Activated T-cell treated with anti-CD3 and anti-CD28 coated beads, Interleukin-2, amount 50 U/mL, for 1 hour (primary cell): ENCODE measurements around the gene AKR1A1.
"Not testable (repeated sequence)": the region's sequence is repeated elsewhere in the genome, so short reads cannot be mapped to it uniquely, and the experiment has no call there.

Experiments
- DNase-seq: peaks from one replicate; pipeline ENCODE4 v3.0.0-alpha.2; 2020

The AKR1A1 gene

GRCh38 chr1:45570631-45571030 is 20.0 kb downstream of the AKR1A1 start:
- DNase-seq = no peak

GRCh38 chr1:45573231-45573804 is 22.7 kb downstream of the AKR1A1 start:
- DNase-seq = no peak

GRCh38 chr1:45574105-45574626 is 23.5 kb downstream of the AKR1A1 start:
- no peak for DNase-seq

- DNase-seq = peak; percentile 91
Observed at GRCh38 chr1:45583264-45583665, 32.6 kb downstream of the AKR1A1 start.

- peak; percentile 97 for DNase-seq
Observed at GRCh38 chr1:45583666-45584350, 33.2 kb downstream of the AKR1A1 start, which contains the start of gene NASP. NASP (plus strand) TSS chr1:45584041; CDS start chr1:45584147, 106 bp downstream.

DNA sequence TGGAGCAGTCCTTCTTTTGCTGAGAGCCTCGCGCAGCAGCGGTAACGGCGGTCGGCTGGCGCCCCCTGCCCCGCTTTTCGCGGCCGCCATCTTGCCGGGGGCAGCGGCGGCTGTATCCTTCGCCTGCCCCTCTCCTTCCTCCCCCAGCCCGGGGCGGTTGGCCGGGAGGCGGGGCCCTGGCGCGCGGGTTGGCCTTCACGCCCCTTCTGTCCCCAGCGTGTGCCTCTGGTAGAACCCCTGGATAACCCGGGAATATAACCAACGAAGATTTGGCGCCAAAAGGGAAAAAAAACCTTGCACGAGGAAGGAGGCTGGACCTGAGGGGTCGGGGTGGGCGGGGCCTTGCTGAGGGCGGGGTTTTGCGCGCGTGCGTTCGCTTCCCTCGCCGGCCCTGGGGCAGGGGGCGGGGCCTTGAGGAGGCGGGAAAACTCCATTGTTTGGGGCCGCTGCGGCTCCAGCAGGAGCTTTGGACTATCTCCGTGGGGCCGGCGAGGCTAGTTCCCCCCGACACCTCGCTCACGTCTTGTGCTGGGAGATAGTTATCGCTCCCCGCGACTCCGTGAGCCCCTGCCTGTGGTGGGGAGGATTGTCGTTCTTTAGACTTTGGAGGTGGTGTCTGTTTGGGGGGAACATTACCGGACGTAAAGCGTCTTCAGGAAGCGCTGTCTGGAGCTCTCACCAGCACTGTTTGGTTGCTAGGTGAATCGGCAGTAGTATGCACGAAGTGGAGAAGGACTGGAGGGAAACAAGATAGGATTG is 33.9 kb downstream of the AKR1A1 start:
- DNase-seq = peak; percentile 89

- DNase-seq = no peak
Observed at GRCh38 chr1:45585110-45585426, 34.4 kb downstream of the AKR1A1 start.

- DNase-seq = no peak
Observed at GRCh38 chr1:45585496-45586075, 35.0 kb downstream of the AKR1A1 start.

DNA sequence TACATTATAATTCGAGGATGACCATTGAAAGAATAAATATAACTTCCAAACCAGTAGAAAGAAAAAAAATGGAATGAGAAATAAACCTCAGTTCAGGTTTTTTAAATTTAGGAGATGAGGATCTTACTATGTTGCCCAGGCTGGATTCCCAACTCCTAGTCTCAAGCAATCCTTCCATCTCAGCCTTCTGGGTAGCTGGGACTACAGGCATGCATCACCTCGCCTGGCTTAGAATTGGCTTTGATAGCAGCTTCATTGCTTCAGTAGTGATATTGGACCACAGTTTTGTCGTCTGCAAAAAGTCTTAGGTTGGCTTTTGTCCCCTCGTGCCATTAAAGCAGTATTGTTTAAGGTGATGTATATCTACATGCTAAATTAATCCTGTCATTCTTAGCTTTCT is 36.1 kb downstream of the AKR1A1 start:
- no peak for DNase-seq

DNA sequence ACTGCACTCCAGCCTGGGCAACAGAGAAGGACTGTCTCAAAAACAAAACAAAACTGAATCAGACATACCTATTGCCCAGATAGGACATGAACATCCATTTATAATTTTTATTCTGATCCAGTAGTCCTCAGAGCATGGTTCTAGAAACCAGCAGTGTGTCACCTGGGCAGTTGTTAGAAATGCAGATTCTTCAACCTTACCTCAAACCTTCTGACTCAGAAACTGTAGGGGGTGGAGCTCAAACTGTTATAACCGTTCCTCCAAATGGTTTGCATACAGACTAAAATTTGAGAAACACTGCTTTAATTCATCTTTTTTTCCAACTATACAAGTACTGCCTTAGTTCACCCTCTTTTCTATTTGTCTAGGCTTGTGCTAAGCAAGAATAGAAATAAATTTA is 39.2 kb downstream of the AKR1A1 start:
- DNase-seq = no peak

GRCh38 chr1:45594412-45594811 is 43.8 kb downstream of the AKR1A1 start:
- no peak for DNase-seq

GRCh38 chr1:45596765-45597164 is 46.1 kb downstream of the AKR1A1 start:
- not testable (repeated sequence) for DNase-seq

DNA sequence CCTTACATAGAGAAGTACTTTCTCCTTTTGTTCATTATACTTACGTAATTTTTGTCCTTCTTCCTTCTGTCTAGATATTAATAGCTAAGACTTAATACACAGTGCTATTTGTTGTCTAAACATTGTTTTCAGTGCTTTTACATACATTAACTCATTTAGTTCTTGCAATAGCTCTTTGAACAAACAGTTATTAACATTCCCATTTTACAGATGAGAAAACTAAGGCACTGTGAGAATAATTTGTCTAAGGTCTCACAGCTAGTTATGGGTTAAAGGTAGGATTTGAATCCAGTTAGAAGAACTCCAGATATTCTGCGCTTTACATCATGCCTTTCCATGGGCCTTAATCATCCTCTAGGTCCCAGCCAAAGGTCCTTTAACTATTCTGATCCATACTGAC is 53.6 kb downstream of the AKR1A1 start:
- no peak for DNase-seq

- DNase-seq = no peak
Observed at GRCh38 chr1:45607404-45608074, 56.9 kb downstream of the AKR1A1 start.

GRCh38 chr1:45608175-45609156 is 57.8 kb downstream of the AKR1A1 start:
- no peak for DNase-seq

GRCh38 chr1:45610589-45611226 is 60.1 kb downstream of the AKR1A1 start:
- no peak for DNase-seq

GRCh38 chr1:45612941-45613579 is 62.4 kb downstream of the AKR1A1 start:
- no peak for DNase-seq

GRCh38 chr1:45615885-45616284 is 65.3 kb downstream of the AKR1A1 start:
- no peak for DNase-seq

DNA sequence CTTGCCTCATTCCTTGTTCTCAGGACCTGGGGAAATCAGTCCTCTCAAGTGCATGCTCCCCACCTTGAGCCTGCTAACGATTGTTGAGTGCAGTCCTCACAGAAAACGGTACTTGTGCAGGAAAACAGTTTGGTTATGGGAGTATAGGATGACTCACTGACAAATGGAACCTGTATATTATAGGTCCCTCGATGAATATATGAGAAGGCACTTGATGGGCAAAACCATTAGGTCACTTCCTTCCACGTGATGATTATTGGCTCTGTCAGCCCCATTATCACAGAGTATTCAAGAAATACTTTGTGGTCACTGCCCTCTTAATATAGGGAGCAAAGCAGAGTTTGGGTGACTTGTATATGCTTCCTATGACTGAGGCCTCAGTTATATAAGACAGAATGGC is 67.0 kb downstream of the AKR1A1 start:
- DNase-seq = no peak

DNA sequence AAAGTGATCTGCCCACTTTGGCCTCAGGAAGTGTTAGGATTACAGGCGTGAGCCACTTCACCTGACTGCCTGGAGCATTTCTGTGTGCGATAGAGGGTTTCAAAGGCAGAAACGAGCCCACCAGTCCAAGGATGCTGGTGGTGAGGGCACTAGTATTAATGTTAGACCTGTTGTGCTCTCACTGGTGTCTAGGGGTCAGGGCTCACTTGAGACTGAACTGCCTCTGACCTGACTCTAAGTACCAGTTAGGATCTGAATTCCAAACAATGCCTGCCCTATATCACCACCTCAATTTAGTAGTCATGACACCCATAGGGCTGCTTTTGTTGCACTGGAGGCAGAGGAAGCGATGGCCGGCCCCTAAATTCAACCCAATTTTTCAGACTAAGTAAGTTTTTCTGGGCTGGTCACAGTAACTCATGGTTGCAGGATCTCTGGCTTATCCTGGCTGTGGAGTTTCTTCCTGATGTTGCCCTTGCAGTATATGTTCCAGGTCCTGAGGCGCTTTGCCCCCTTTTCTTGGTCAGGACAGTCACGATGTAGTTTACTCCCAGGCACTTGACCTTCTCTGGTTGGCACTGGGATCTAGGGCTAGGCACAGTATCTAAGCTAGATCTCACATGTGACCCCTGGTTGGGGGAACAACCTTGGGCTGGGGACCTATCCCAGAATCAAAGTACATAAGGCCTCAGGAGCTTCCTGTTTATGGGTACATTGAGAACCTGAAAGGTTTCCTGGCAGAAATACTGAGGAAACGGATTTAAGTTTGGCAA is 68.7 kb downstream of the AKR1A1 start:
- DNase-seq = no peak
